Osteoblast (primary cell): ENCODE data around the gene SMPDL3B. TPM values are rescaled to one million over a fixed set of nuclear protein-coding genes. Genes with fewer than 3 reads are reported as not detected.

ENCODE experiments used
- DNase-seq: peaks from one replicate; pipeline ENCODE4 v3.0.0; 2011; ENCODE audit warnings: low spot score, mixed read lengths; ENCODE audit not compliant: insufficient read length; ENCODE audit errors: missing footprints
- H2AFZ ChIP-seq: 2 replicates; pipeline ENCODE4 v1.6.0; 2011; ENCODE audit warnings: mild to moderate bottlenecking, low read length
- H3K27ac ChIP-seq: 2 replicates; pipeline ENCODE4 v1.5.1; 2011; ENCODE audit warnings: mild to moderate bottlenecking, low read depth, low read length, moderate library complexity
- H3K27me3 ChIP-seq: 2 replicates; pipeline ENCODE4 v1.6.0; 2012; ENCODE audit warnings: mild to moderate bottlenecking, control low read depth, inconsistent platforms, low read length, moderate library complexity; ENCODE audit not compliant: insufficient read depth
- H3K36me3 ChIP-seq: 2 replicates; pipeline ENCODE4 v1.5.1; 2011; ENCODE audit warnings: mild to moderate bottlenecking, low read length, control low read depth, moderate library complexity; ENCODE audit not compliant: insufficient read depth
- H3K4me1 ChIP-seq: 2 replicates; pipeline ENCODE4 v1.5.1; 2011; ENCODE audit warnings: mild to moderate bottlenecking, low read length, control low read depth, moderate library complexity; ENCODE audit not compliant: insufficient read depth
- H3K4me2 ChIP-seq: 2 replicates; pipeline ENCODE4 v1.6.0; 2011; ENCODE audit warnings: mild to moderate bottlenecking, low read length; ENCODE audit not compliant: insufficient read depth
- H3K4me3 ChIP-seq: fragments of 200-600 bp; sonication (generic); 3 replicates; pipeline ENCODE4 v1.5.1; 2012; ENCODE audit warnings: mild to moderate bottlenecking, low read length, inconsistent platforms; ENCODE audit not compliant: insufficient read depth
- H3K79me2 ChIP-seq: 2 replicates; pipeline ENCODE4 v1.6.0; 2012; ENCODE audit warnings: mild to moderate bottlenecking, low read length, control low read depth, inconsistent platforms; ENCODE audit not compliant: insufficient read depth
- H3K9me3 ChIP-seq: 2 replicates; pipeline ENCODE4 v1.5.1; 2011; ENCODE audit warnings: low read depth, low read length, control low read depth
- H4K20me1 ChIP-seq: 2 replicates; pipeline ENCODE4 v1.6.0; 2012; ENCODE audit warnings: mild to moderate bottlenecking, low read length, control low read depth; ENCODE audit not compliant: insufficient read depth
- total RNA-seq: library from RNA; depleted of rRNA; stranded (reverse); fragments of >200 nt; gene quantifications from 2 replicates; pipeline ENCODE4 v1.2.3, GENCODE V29; 2012
- TF ChIP-seq, protein P1 (sequence below): IDR thresholded peaks from 2 replicates; pipeline ENCODE4 v1.5.1; 2011; ENCODE audit warnings: mild to moderate bottlenecking, low read depth, low read length, moderate library complexity; ENCODE audit errors: extremely low read depth

The SMPDL3B gene
- total RNA-seq, 1 donor, result under 0.01 TPM

GRCh38 chr1:27959792-27960603 is 25.2 kb downstream of the SMPDL3B start, which contains the start of gene XKR8:
Gene XKR8 (plus strand): TSS chr1:27959973. CDS start chr1:27960070, 97 bp downstream.
- peak within 1 kb of the TSS; percentile 72 for H3K27ac ChIP-seq
- H3K9me3 ChIP-seq, result no peaks in the 10 kb centered on the region
- peak within 1 kb of the TSS; percentile 98 for H2AFZ ChIP-seq
- peaks cover 18% of the 10 kb centered on the region for H3K4me1 ChIP-seq
- peak within 1 kb of the TSS; percentile 86 for H3K4me3 ChIP-seq
- H3K4me2 ChIP-seq, result peak within 1 kb of the TSS; percentile 91
- TF ChIP-seq, protein P1, sequence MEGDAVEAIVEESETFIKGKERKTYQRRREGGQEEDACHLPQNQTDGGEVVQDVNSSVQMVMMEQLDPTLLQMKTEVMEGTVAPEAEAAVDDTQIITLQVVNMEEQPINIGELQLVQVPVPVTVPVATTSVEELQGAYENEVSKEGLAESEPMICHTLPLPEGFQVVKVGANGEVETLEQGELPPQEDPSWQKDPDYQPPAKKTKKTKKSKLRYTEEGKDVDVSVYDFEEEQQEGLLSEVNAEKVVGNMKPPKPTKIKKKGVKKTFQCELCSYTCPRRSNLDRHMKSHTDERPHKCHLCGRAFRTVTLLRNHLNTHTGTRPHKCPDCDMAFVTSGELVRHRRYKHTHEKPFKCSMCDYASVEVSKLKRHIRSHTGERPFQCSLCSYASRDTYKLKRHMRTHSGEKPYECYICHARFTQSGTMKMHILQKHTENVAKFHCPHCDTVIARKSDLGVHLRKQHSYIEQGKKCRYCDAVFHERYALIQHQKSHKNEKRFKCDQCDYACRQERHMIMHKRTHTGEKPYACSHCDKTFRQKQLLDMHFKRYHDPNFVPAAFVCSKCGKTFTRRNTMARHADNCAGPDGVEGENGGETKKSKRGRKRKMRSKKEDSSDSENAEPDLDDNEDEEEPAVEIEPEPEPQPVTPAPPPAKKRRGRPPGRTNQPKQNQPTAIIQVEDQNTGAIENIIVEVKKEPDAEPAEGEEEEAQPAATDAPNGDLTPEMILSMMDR, result peak; percentile 37
- H3K27me3 ChIP-seq, result no peaks in the 10 kb centered on the region
- no peaks in the 10 kb centered on the region for H4K20me1 ChIP-seq
- H3K79me2 ChIP-seq, result peaks cover 37% of the 10 kb centered on the region
- DNase-seq, result peak; percentile 99
- H3K36me3 ChIP-seq, result peaks cover 4% of the 10 kb centered on the region

- TF ChIP-seq, protein P1, result no peak
- Histone ChIP-seq H3K9me3 (no peaks in the 10 kb centered on the region), H3K79me2 (peaks cover 39% of the 10 kb centered on the region), H2AFZ (peak overlapping the region; percentile 35), H3K27ac (peak overlapping the region; percentile 42), H3K27me3 (no peaks in the 10 kb centered on the region), H3K36me3 (peaks cover 4% of the 10 kb centered on the region), H4K20me1 (no peaks in the 10 kb centered on the region), H3K4me2 (peak overlapping the region; percentile 91), H3K4me3 (peak overlapping the region; percentile 86), H3K4me1 (peaks cover 18% of the 10 kb centered on the region)
- peak; percentile 94 for DNase-seq
Observed at GRCh38 chr1:27960762-27961645, 26.2 kb downstream of the SMPDL3B start.

GRCh38 chr1:27961646-27962221 is 26.9 kb downstream of the SMPDL3B start:
- DNase-seq, result peak; percentile 89

More at GRCh38 chr1:27961646-27962221, 26.9 kb downstream of the SMPDL3B start:
- Histone ChIP-seq H3K4me3 (peak overlapping the region; percentile 5), H3K79me2 (peaks cover 44% of the 10 kb centered on the region), H2AFZ (peak overlapping the region; percentile 24), H3K27me3 (no peaks in the 10 kb centered on the region), H3K4me1 (peaks cover 18% of the 10 kb centered on the region), H3K4me2 (peak overlapping the region; percentile 91), H4K20me1 (no peaks in the 10 kb centered on the region), H3K9me3 (no peaks in the 10 kb centered on the region), H3K27ac (peak overlapping the region; percentile 42), H3K36me3 (peaks cover 6% of the 10 kb centered on the region)
- TF ChIP-seq, protein P1, result no peak
